GM06990 (cell line): ENCODE data around the gene ABI3BP.

Experiments used
- DNase-seq: peaks from one replicate; pipeline ENCODE4 v3.0.0-alpha.2; 2011; ENCODE audit not compliant: insufficient read length; ENCODE audit errors: extremely low read depth
- H3K27me3 ChIP-seq: replicated peaks from 2 replicates; pipeline ENCODE4 v1.6.0; 2011; ENCODE audit warnings: low read length; ENCODE audit not compliant: control insufficient read depth, insufficient read depth
- H3K36me3 ChIP-seq: 2 replicates; pipeline ENCODE4 v1.5.1; 2011; ENCODE audit warnings: low read length; ENCODE audit not compliant: control insufficient read depth, insufficient read depth
- H3K4me3 ChIP-seq: replicated peaks from 2 replicates; pipeline ENCODE4 v1.5.1; 2011; ENCODE audit warnings: low read depth, mild to moderate bottlenecking, control low read depth, low read length
- CTCF ChIP-seq: IDR thresholded peaks from 2 replicates; pipeline ENCODE4 v1.5.1; 2011; ENCODE audit warnings: low read length, control low read depth, mild to moderate bottlenecking, inconsistent platforms; ENCODE audit not compliant: insufficient read depth, poor library complexity, severe bottlenecking

The ABI3BP gene

DNA sequence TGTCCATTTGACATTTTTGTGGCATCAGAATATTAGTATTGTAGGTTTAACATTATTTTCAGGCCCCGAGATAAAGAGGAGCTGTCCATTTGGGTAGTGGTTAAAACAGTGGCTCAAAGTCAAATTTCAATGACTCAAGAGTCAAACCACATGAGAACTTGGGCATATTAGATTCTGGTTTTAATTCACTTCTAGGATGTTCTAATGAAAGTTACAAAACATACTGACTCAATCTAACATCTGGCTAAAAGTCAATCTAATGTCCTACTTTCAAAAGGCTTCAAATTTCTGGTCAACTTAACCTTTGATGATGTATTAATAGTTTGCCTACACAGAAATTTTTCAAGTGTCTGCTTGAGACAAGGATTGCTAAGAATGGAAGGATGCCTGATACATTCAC lies 112.4 kb downstream of the ABI3BP start:
- Histone ChIP-seq H3K4me3 (no peak overlapping the region), H3K27me3 (no peaks in the 10 kb centered on the region), H3K36me3 (no peaks in the 10 kb centered on the region)
- DNase-seq = no peak
- no peak for TF ChIP-seq CTCF

GRCh38 chr3:100880072-100880471 lies 113.1 kb downstream of the ABI3BP start:
- no peak for TF ChIP-seq CTCF
- no peaks in the 10 kb centered on the region for H3K27me3 ChIP-seq
- no peak overlapping the region for H3K4me3 ChIP-seq
- no peak for DNase-seq
- no peaks in the 10 kb centered on the region for H3K36me3 ChIP-seq

- Histone ChIP-seq H3K36me3 (no peaks in the 10 kb centered on the region), H3K4me3 (no peak overlapping the region), H3K27me3 (no peaks in the 10 kb centered on the region)
- DNase-seq = no peak
- no peak for TF ChIP-seq CTCF
Observed at GRCh38 chr3:100879195-100879810, 113.9 kb downstream of the ABI3BP start.

GRCh38 chr3:100877286-100877685 lies 115.9 kb downstream of the ABI3BP start:
- Histone ChIP-seq H3K4me3 (no peak overlapping the region), H3K27me3 (no peaks in the 10 kb centered on the region), H3K36me3 (no peaks in the 10 kb centered on the region)
- no peak for TF ChIP-seq CTCF
- no peak for DNase-seq

DNA sequence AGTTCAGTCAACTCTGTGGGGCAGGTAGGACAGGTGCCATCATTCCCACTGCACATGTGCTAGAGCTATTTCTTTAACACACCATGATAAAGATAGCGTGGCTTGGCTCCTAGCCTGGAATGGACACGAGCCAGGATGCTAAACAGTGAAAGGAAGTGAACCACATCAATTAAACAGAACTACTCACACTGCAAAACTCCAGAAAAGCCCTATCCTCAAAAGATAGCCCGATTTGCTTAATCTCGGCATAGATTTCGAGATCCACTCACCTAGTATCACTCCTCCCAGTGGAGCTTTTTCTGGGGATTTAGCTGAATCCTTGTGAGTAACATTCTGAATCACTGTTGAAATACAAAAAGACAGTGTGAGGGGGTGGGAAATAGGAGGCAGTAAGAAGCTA lies 118.0 kb downstream of the ABI3BP start:
- Histone ChIP-seq H3K4me3 (no peak overlapping the region), H3K36me3 (no peaks in the 10 kb centered on the region), H3K27me3 (no peaks in the 10 kb centered on the region)
- TF ChIP-seq CTCF = no peak
- no peak for DNase-seq

- TF ChIP-seq CTCF = no peak
- no peak overlapping the region for H3K4me3 ChIP-seq
- H3K36me3 ChIP-seq = no peaks in the 10 kb centered on the region
- no peak for DNase-seq
- H3K27me3 ChIP-seq = no peaks in the 10 kb centered on the region
Observed at GRCh38 chr3:100873611-100874010, 119.6 kb downstream of the ABI3BP start.
